ENCODE results near the gene PSD2.

Gene PSD2

GRCh38 chr5:139812836-139813805 lies 17.5 kb downstream of the PSD2 start:
- DNase-seq, result no peak

GRCh38 chr5:139814191-139814601 lies 18.6 kb downstream of the PSD2 start:
- no peak for DNase-seq

GRCh38 chr5:139814704-139815280 lies 19.2 kb downstream of the PSD2 start:
- no peak for DNase-seq

GRCh38 chr5:139816566-139816965 lies 21.0 kb downstream of the PSD2 start:
- DNase-seq, result no peak

GRCh38 chr5:139817362-139817761 lies 21.8 kb downstream of the PSD2 start:
- DNase-seq, result no peak

GRCh38 chr5:139817970-139818369 lies 22.4 kb downstream of the PSD2 start:
- DNase-seq, result no peak

- no peak for DNase-seq
Observed at GRCh38 chr5:139820130-139820529, 24.5 kb downstream of the PSD2 start.

GRCh38 chr5:139820606-139821005 lies 25.0 kb downstream of the PSD2 start:
- no peak for DNase-seq

- no peak for DNase-seq
Observed at GRCh38 chr5:139821806-139822552, 26.4 kb downstream of the PSD2 start.

- DNase-seq, result no peak
Observed at GRCh38 chr5:139822553-139823425, 27.2 kb downstream of the PSD2 start.

GRCh38 chr5:139823757-139824355 lies 28.2 kb downstream of the PSD2 start:
- DNase-seq, result no peak

GRCh38 chr5:139825690-139826089 lies 30.1 kb downstream of the PSD2 start:
- DNase-seq, result no peak

- peak; percentile 11 for DNase-seq
Observed at GRCh38 chr5:139828207-139828895, 32.7 kb downstream of the PSD2 start.

GRCh38 chr5:139829471-139829870 lies 33.9 kb downstream of the PSD2 start:
- no peak for DNase-seq

- DNase-seq, result no peak
Observed at GRCh38 chr5:139831624-139832023, 36.0 kb downstream of the PSD2 start.

- DNase-seq, result no peak
Observed at GRCh38 chr5:139833525-139833924, 37.9 kb downstream of the PSD2 start.

- no peak for DNase-seq
Observed at GRCh38 chr5:139835656-139836055, 40.0 kb downstream of the PSD2 start.

- DNase-seq, result no peak
Observed at GRCh38 chr5:139836469-139837208, 41.0 kb downstream of the PSD2 start.

GRCh38 chr5:139837711-139838380 lies 42.2 kb downstream of the PSD2 start:
- DNase-seq, result no peak

Measured in NCI-H526 treated with DMSO at 0.1 percent for 48 hours (cell line).